Thyroid gland (tissue), 4 donors: ENCODE measurements around the gene NTPCR.

Experiments
- CTCF ChIP-seq, 6 experiments: fragments of 200-600 bp in 3 of 6; fragments of 450-650 bp in 3 of 6; sonication (generic) in 3 of 6; IDR thresholded peaks; one replicate each; pipeline ENCODE4 v1.5.1; 2016 to 2019; ENCODE audit warnings: antibody characterized with exemption in 6 of 6, mild to moderate bottlenecking in 2 of 6, inconsistent platforms in 1 of 6, moderate library complexity in 1 of 6
- POLR2A ChIP-seq, 2 donors: fragments of 450-650 bp; IDR thresholded peaks; one replicate each; pipeline ENCODE4 v1.6.1; 2017; ENCODE audit warnings: antibody characterized with exemption in 2 of 2, mild to moderate bottlenecking in 2 of 2, moderate library complexity in 1 of 2

- TF ChIP-seq CTCF (IDR thresholded peaks at IDR 0.05): no peak
- TF ChIP-seq POLR2A (IDR thresholded peaks at IDR 0.05): no peak
These were observed 55.7 kb downstream of the NTPCR start for GRCh38 chr1:233006108-233006507.
